ENCODE data around the gene ETV3L. TPM values are rescaled to one million over a fixed set of nuclear protein-coding genes. Genes with fewer than 3 reads are reported as not detected.

The ETV3L gene
- total and polyA plus RNA-seq, 2 of the 8 experiments (the other 6 are each of a cell fraction or from before 2014, with no cell fraction given): 0.17 to 0.26 TPM

GRCh38 chr1:157146244-157146643, 46.6 kb upstream of the ETV3L start:
- FAIRE-seq (no peak), DNase-seq (ENCODE audit: low read depth in 1 of 2, low spot score in 2 of 2) (no peak)
- ChIA-PET POLR2A (ENCODE audit: partially characterized antibody) (no interaction called here), CTCF (ENCODE audit: partially characterized antibody) (interaction anchor here (0.6 to 16.2 kb wide), 4 partner anchors 8 to 99 kb away, joined by 3 to 187 read pairs (median 4); no protein-coding TSS in a partner anchor)
- Histone ChIP-seq H2BK5ac (ENCODE audit: low read depth, low read length) (no peak overlapping the region), H2BK120ac (replicated peaks; ENCODE audit: low read depth, low read length) (no peak overlapping the region), H3K27ac (ENCODE audit: low read depth, low read length) (no peak overlapping the region), H3K14ac (ENCODE audit: insufficient read length) (no peak overlapping the region), H3K4me2 (ENCODE audit: insufficient read depth in 1 of 2, low read depth in 2 of 2, low read length in 2 of 2) (no peak overlapping the region), H3K23me2 (ENCODE audit: low read depth, low read length) (no peaks in the 10 kb centered on the region), H3K4me1 (replicated peaks in 1 of 4; ENCODE audit: control insufficient read depth in 3 of 4, insufficient read depth in 4 of 4, low read length in 3 of 4) (no peaks in the 10 kb centered on the region), H3K56ac (replicated peaks; ENCODE audit: insufficient read length, low read depth, low read length) (no peak overlapping the region), H3K9me3 (ENCODE audit: insufficient read depth in 2 of 2, low read depth in 1 of 2, low read length in 1 of 2) (no peaks in the 10 kb centered on the region), H4K8ac (ENCODE audit: extremely low read depth, insufficient read depth, low read length) (no peak overlapping the region), H3K79me1 (ENCODE audit: low read depth, low read length) (no peaks in the 10 kb centered on the region), H3K4ac (replicated peaks; ENCODE audit: insufficient read length, low read depth, low read length) (no peak overlapping the region), H4K5ac (ENCODE audit: insufficient read length, low read depth, low read length) (no peak overlapping the region), H2BK15ac (ENCODE audit: low read length) (no peak overlapping the region), H2BK12ac (ENCODE audit: low read depth, low read length) (no peak overlapping the region), H3K9ac (replicated peaks in 1 of 4; ENCODE audit: extremely low read depth in 1 of 4, low read depth in 3 of 4, low read length in 3 of 4) (no peak overlapping the region), H2AFZ (ENCODE audit: low read length) (no peak overlapping the region), H4K20me1 (replicated peaks in 1 of 2; ENCODE audit: control insufficient read depth in 1 of 2, insufficient read depth in 2 of 2, low read length in 2 of 2) (no peaks in the 10 kb centered on the region), H3K23ac (ENCODE audit: insufficient read length) (no peak overlapping the region), H2AK5ac (ENCODE audit: low read depth, low read length) (no peak overlapping the region), H3K4me3 (ENCODE audit: extremely low read depth in 1 of 4, insufficient read depth in 2 of 4, low read depth in 3 of 4, low read length in 4 of 4) (no peak overlapping the region), H3K18ac (ENCODE audit: extremely low read depth, low read length) (no peak overlapping the region), H4K91ac (replicated peaks; ENCODE audit: insufficient read length, low read length) (no peak overlapping the region), H2BK20ac (ENCODE audit: low read length) (no peak overlapping the region), H3K79me2 (ENCODE audit: control insufficient read depth in 1 of 2, insufficient read depth in 2 of 2, low read length in 2 of 2) (no peaks in the 10 kb centered on the region), H3K27me3 (replicated peaks in 1 of 4; ENCODE audit: control insufficient read depth in 3 of 4, extremely low read depth in 1 of 4, insufficient read depth in 3 of 4, low read length in 3 of 4) (peaks cover 0 to 1% (median 0%) of the 10 kb centered on the region in 4 experiments; a peak in 1 of 7 replicates), H3K36me3 (ENCODE audit: control insufficient read depth in 2 of 4, insufficient read depth in 4 of 4, low read length in 3 of 4) (no peaks in the 10 kb centered on the region)
- WGBS, 2 experiments (ENCODE audit: extremely low coverage in 1 of 2, insufficient coverage in 1 of 2, insufficient read length in 1 of 2, insufficient replicate concordance in 2 of 2, low coverage in 1 of 2, low lambda C conversion rate in 2 of 2, missing lambda C conversion rate in 1 of 2): 82% methylated on average over 3 of the region's 3 CpGs; no CpG with 5 or more reads in 1 of the 2 experiments
- TF ChIP-seq RAD21 (IDR thresholded peaks at IDR 0.05 in 1 of 2, conservative IDR thresholded peaks at IDR 0.05 in 1 of 2; ENCODE audit: low read depth in 2 of 2, low read length in 2 of 2) (no peak), POU5F1 (IDR thresholded peaks at IDR 0.05; ENCODE audit: low read depth, low read length) (no peak), CTBP2 (IDR thresholded peaks at IDR 0.05; ENCODE audit: borderline replicate concordance, insufficient read depth, insufficient read length, low read length) (no peak)
